GM12878 (cell line): Measurements from ENCODE around the gene RPL13A. TPM values are rescaled to one million over a fixed set of nuclear protein-coding genes. Genes with fewer than 3 reads are reported as not detected.

Experiments used
- CBX3 ChIP-seq: fragments of 200-600 bp; sonication (generic); IDR thresholded peaks from 2 replicates; pipeline ENCODE4 v1.6.1; 2016; ENCODE audit warnings: low read depth, borderline replicate concordance
- CEBPZ ChIP-seq: fragments of 150-350 bp; IDR thresholded peaks from 2 replicates; pipeline ENCODE4 v1.6.1; 2016; ENCODE audit warnings: low read depth, low read length
- E4F1 ChIP-seq: fragments of 450-650 bp; IDR thresholded peaks from 2 replicates; pipeline ENCODE4 v1.6.1; 2018; ENCODE audit warnings: borderline replicate concordance, mild to moderate bottlenecking; ENCODE audit not compliant: partially characterized antibody
- ELK1 ChIP-seq: IDR thresholded peaks from 2 replicates; pipeline ENCODE4 v1.6.1; 2012; ENCODE audit warnings: low read depth, low read length, improper control_type of control experiment
- SMAD5 ChIP-seq: IDR thresholded peaks from 2 replicates; pipeline ENCODE4 v1.6.1; 2016; ENCODE audit warnings: antibody characterized with exemption, low read depth
- ZNF24 ChIP-seq: fragments of 450-650 bp; IDR thresholded peaks from 2 replicates; pipeline ENCODE4 v1.6.1; 2017; ENCODE audit warnings: antibody characterized with exemption, mild to moderate bottlenecking
- polyA plus RNA-seq, 11 experiments: library from polyadenylated mRNA; depleted of rRNA in 4 of 11; unstranded in 6 of 11; stranded (reverse) in 5 of 11; fragments of >200 nt; fragmentation: Nextera tagmentation in 4 of 11; fragmentation: Illumina TruSeq in 1 of 11; extraction: Ambion mirVana in 4 of 11; extraction: Trizol in 1 of 11; gene quantifications; 1 replicate in 1 of 11; 2 replicates in 10 of 11; pipeline versions ENCODE4 v1.2.1 to v1.2.3, GENCODE V29; 2011 to 2016; ENCODE audit warnings: inconsistent platforms in 2 of 11, missing spikeins in 2 of 11, low read depth in 1 of 11
- total RNA-seq, 4 experiments: library from RNA; depleted of rRNA in 3 of 4; stranded (reverse); fragments of >200 nt in 3 of 4; fragmentation: Illumina TruSeq in 1 of 4; extraction: Trizol in 1 of 4; gene quantifications; 2 replicates each; pipeline versions ENCODE4 v1.2.1 to v1.2.3, GENCODE V29; 2013 to 2021

The RPL13A gene
- total and polyA plus RNA-seq, 10 of the 15 experiments (the other 5 are each of a cell fraction or from before 2014, with no cell fraction given), result 1,426 to 8,961 (median 4,266) TPM

GRCh38 chr19:49438261-49438660 lies 49.1 kb upstream of the RPL13A start (continued):
- no peak for TF ChIP-seq ELK1
- TF ChIP-seq SMAD5, result no peak
- no peak for TF ChIP-seq E4F1
- TF ChIP-seq ZNF24, result no peak
- TF ChIP-seq CEBPZ, result no peak
- no peak for TF ChIP-seq CBX3
